HEK293 (cell line): ENCODE data around the gene GTSE1.

Experiments
- CTCF ChIA-PET: fragments of 350-600 bp; formaldehyde crosslinking; extraction: SDS; loops from one replicate; lab custom pipeline; 2021; ENCODE audit warnings: antibody characterized with exemption; lab: Yijun Ruan, JAX
- POLR2A ChIA-PET: fragments of 300-600 bp; formaldehyde crosslinking; extraction: SDS; loops from one replicate; lab custom pipeline; 2020; ENCODE audit warnings: antibody characterized with exemption, inconsistent platforms; lab: Yijun Ruan, JAX
- H3K27ac ChIP-seq: fragments of 200-500 bp; sonication (Bioruptor generic); 2 replicates; pipeline ENCODE4 v1.5.1; 2014; ENCODE audit warnings: low read depth, low read length, control low read depth, inconsistent platforms; ENCODE audit errors: extremely low read depth
- H3K36me3 ChIP-seq, 2 experiments: fragments of 200-500 bp in 1 of 2; sonication (Bioruptor generic) in 1 of 2; 1 replicate in 1 of 2; 2 replicates in 1 of 2; pipeline ENCODE4 v1.5.1; 2014 to 2017; ENCODE audit warnings: inconsistent platforms in 2 of 2, low read length in 2 of 2; ENCODE audit not compliant: control insufficient read depth in 2 of 2, insufficient read depth in 1 of 2
- H3K4me1 ChIP-seq: fragments of 200-500 bp; sonication (Bioruptor generic); 2 replicates; pipeline ENCODE4 v1.5.1; 2014; ENCODE audit warnings: mild to moderate bottlenecking, low read length, inconsistent platforms; ENCODE audit not compliant: control insufficient read depth, insufficient read depth
- H3K4me3 ChIP-seq: 2 replicates; pipeline ENCODE4 v1.5.1; 2011; ENCODE audit warnings: low read depth, mild to moderate bottlenecking, control low read depth, low read length, moderate library complexity
- H3K9me3 ChIP-seq: fragments of 200-500 bp; sonication (Bioruptor generic); 2 replicates; pipeline ENCODE4 v1.5.1; 2014; ENCODE audit warnings: low read depth, low read length, inconsistent platforms; ENCODE audit not compliant: control insufficient read depth, insufficient read depth
- EGR2 ChIP-seq: fragments of 450-650 bp; formaldehyde crosslinking; IDR thresholded peaks from 2 replicates; pipeline ENCODE4 v1.5.1; 2016; ENCODE audit warnings: low read depth, missing biosample characterization, missing genetic modification characterization
- GLI4 ChIP-seq: fragments of 450-650 bp; formaldehyde crosslinking; IDR thresholded peaks from 2 replicates; pipeline ENCODE4 v1.5.1; 2016; ENCODE audit warnings: missing biosample characterization, missing genetic modification characterization
- GLIS2 ChIP-seq: fragments of 450-650 bp; formaldehyde crosslinking; IDR thresholded peaks from 2 replicates; pipeline ENCODE4 v1.5.1; 2016; ENCODE audit warnings: missing biosample characterization, missing genetic modification characterization
- HOXA7 ChIP-seq: sonication (generic); formaldehyde crosslinking; IDR thresholded peaks from 2 replicates; pipeline ENCODE4 v1.8.1; 2022; ENCODE audit warnings: missing genetic modification reagents, borderline replicate concordance
- PRDM4 ChIP-seq: fragments of 450-650 bp; formaldehyde crosslinking; IDR thresholded peaks from 2 replicates; pipeline ENCODE4 v1.5.1; 2017; ENCODE audit warnings: missing biosample characterization, missing genetic modification characterization
- RBAK ChIP-seq: fragments of 450-650 bp; formaldehyde crosslinking; IDR thresholded peaks from 2 replicates; pipeline ENCODE4 v1.5.1; 2016; ENCODE audit warnings: missing biosample characterization, missing genetic modification characterization
- SP7 ChIP-seq: fragments of 450-650 bp; formaldehyde crosslinking; IDR thresholded peaks from 2 replicates; pipeline ENCODE4 v1.5.1; 2016; ENCODE audit warnings: missing biosample characterization, missing genetic modification characterization
- TRIM28 ChIP-seq: IDR thresholded peaks from 2 replicates; pipeline ENCODE4 v1.6.1; 2011; ENCODE audit warnings: low read length, control low read depth, borderline replicate concordance
- WT1 ChIP-seq: fragments of 450-650 bp; formaldehyde crosslinking; IDR thresholded peaks from 2 replicates; pipeline ENCODE4 v1.5.1; 2016; ENCODE audit warnings: missing biosample characterization, missing genetic modification characterization
- ZEB2 ChIP-seq: fragments of 450-650 bp; formaldehyde crosslinking; IDR thresholded peaks from 2 replicates; pipeline ENCODE4 v1.5.1; 2016; ENCODE audit warnings: missing biosample characterization, missing genetic modification characterization
- ZFP37 ChIP-seq: fragments of 450-650 bp; formaldehyde crosslinking; IDR thresholded peaks from 2 replicates; pipeline ENCODE4 v1.5.1; 2016; ENCODE audit warnings: missing biosample characterization, missing genetic modification characterization
- ZNF121 ChIP-seq: fragments of 450-650 bp; formaldehyde crosslinking; IDR thresholded peaks from 2 replicates; pipeline ENCODE4 v1.5.1; 2016; ENCODE audit warnings: missing biosample characterization, missing genetic modification characterization
- ZNF48 ChIP-seq: fragments of 450-650 bp; formaldehyde crosslinking; IDR thresholded peaks from 2 replicates; pipeline ENCODE4 v1.5.1; 2016; ENCODE audit warnings: missing biosample characterization, missing genetic modification characterization
- ZNF585B ChIP-seq: fragments of 450-650 bp; formaldehyde crosslinking; IDR thresholded peaks from 2 replicates; pipeline ENCODE4 v1.5.1; 2016; ENCODE audit warnings: missing biosample characterization, missing genetic modification characterization
- ZNF610 ChIP-seq: fragments of 450-650 bp; formaldehyde crosslinking; IDR thresholded peaks from 2 replicates; pipeline ENCODE4 v1.5.1; 2016; ENCODE audit warnings: missing biosample characterization, missing genetic modification characterization, borderline replicate concordance
- ZNF621 ChIP-seq: fragments of 450-650 bp; formaldehyde crosslinking; IDR thresholded peaks from 2 replicates; pipeline ENCODE4 v1.5.1; 2017; ENCODE audit warnings: missing biosample characterization, missing genetic modification characterization
- ZNF624 ChIP-seq: fragments of 450-650 bp; formaldehyde crosslinking; IDR thresholded peaks from 2 replicates; pipeline ENCODE4 v1.5.1; 2017; ENCODE audit warnings: missing biosample characterization, missing genetic modification characterization
- ZNF768 ChIP-seq: fragments of 450-650 bp; formaldehyde crosslinking; IDR thresholded peaks from 2 replicates; pipeline ENCODE4 v1.5.1; 2018; ENCODE audit warnings: missing biosample characterization, mild to moderate bottlenecking, missing genetic modification characterization
- ZSCAN16 ChIP-seq: fragments of 450-650 bp; formaldehyde crosslinking; IDR thresholded peaks from 2 replicates; pipeline ENCODE4 v1.5.1; 2016; ENCODE audit warnings: missing biosample characterization, missing genetic modification characterization

GTSE1 gene

DNA sequence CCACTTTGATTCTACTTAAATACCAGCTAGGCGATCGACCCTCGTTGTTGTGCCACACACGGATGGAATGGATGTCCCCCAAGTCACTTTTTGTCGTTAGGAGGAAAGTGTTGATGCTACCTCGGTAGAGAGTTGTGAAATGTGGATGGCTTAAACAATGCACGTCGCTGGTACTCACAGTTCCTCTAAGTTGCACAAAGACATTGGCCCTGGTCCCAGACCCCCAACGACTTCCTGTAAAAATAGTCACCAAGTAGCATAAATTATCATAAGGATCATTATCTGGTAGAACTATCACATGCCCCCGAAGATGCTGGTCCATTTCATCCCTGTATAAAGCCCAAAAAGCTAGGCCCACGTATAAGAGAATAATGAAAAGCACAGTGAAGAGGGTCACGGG is 37.3 kb upstream of the GTSE1 start:
- H3K4me1 ChIP-seq = no peaks in the 10 kb centered on the region
- ChIA-PET POLR2A (interaction anchor here (1.3 to 3.2 kb wide), 3 partner anchors 9 to 37 kb away, joined by 3 to 11 read pairs (median 3); partner anchors contain the start of genes CDPF1, GTSE1 and TTC38), CTCF (interaction anchor here (0.5 to 0.8 kb wide), 2 partner anchors 10 to 304 kb away, joined by 3 to 6 read pairs; no protein-coding TSS in a partner anchor)
- no peaks in the 10 kb centered on the region for H3K36me3 ChIP-seq
- no peak overlapping the region for H3K4me3 ChIP-seq
- no peak overlapping the region for H3K27ac ChIP-seq
- TF ChIP-seq ZNF585B (tag by site-specific recombination) (no peak), SP7 (no peak), ZNF768 (tag by site-specific recombination) (no peak), ZNF48 (tag by site-specific recombination) (no peak), RBAK (no peak), GLI4 (tag by site-specific recombination) (no peak), ZFP37 (tag by site-specific recombination) (no peak), TRIM28 (no peak), ZSCAN16 (tag by site-specific recombination) (no peak), ZNF121 (tag by site-specific recombination) (no peak), EGR2 (tag by site-specific recombination) (no peak), GLIS2 (tag by site-specific recombination) (no peak), ZNF610 (no peak)
- H3K9me3 ChIP-seq = no peaks in the 10 kb centered on the region

DNA sequence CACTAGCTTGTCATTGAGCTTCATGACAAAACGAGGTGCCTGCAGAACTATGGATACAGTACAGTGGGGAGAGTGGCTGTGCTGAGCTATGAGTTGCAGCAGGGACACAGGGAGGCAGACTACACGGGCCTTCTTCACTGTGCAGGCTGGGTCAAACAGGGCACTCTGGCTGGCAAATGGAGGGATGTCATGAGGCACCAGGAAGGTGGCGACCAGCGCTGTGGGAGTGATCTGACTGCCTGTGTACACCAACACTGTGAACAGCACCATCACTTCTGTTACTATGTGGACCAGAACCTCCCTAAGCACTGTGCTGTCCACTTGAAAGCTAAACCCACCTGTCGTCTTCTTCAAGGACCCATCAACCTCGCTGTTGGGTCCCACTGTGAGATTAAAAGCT is 36.6 kb upstream of the GTSE1 start:
- POLR2A ChIA-PET = interaction anchor here (3.2 kb wide), 1 partner anchor 10 kb away, joined by 11 read pairs; the partner anchor contains the start of gene CDPF1
- TF ChIP-seq ZNF624 (tag by site-specific recombination) (no peak), WT1 (tag by site-specific recombination) (no peak), HOXA7 (CRISPR knock-in tag) (no peak), ZNF621 (no peak), PRDM4 (tag by site-specific recombination) (no peak)
- Histone ChIP-seq H3K27ac (no peak overlapping the region), H3K4me1 (no peaks in the 10 kb centered on the region), H3K9me3 (no peaks in the 10 kb centered on the region), H3K4me3 (no peak overlapping the region), H3K36me3 (no peaks in the 10 kb centered on the region)
- CTCF ChIA-PET = interaction anchor here (0.8 kb wide), 1 partner anchor 10 kb away, joined by 3 read pairs; no protein-coding TSS in a partner anchor

- Histone ChIP-seq H3K9me3 (no peaks in the 10 kb centered on the region), H3K36me3 (no peaks in the 10 kb centered on the region), H3K4me3 (no peak overlapping the region), H3K4me1 (no peaks in the 10 kb centered on the region), H3K27ac (no peak overlapping the region)
- ChIA-PET CTCF (no interaction called here), POLR2A (no interaction called here)
- TF ChIP-seq ZEB2 (tag by site-specific recombination) = no peak
Measured at GRCh38 chr22:46262449-46263215, 34.0 kb upstream of the GTSE1 start.
